Muscle of leg (tissue), 16 donors: ENCODE results near the gene NECAB2. TPM values are rescaled to one million over a fixed set of nuclear protein-coding genes. Genes with fewer than 3 reads are reported as not detected.

ENCODE experiments used
- DNase-seq: peaks from one replicate; pipeline ENCODE4 v3.0.0; 2013
- H3K27ac ChIP-seq: one replicate; pipeline ENCODE4 v1.5.1; 2013; ENCODE audit warnings: mild to moderate bottlenecking, low read length, control low read depth
- H3K27me3 ChIP-seq: one replicate; pipeline ENCODE4 v1.6.1; 2013; ENCODE audit warnings: low read length; ENCODE audit not compliant: control insufficient read depth, insufficient read depth
- H3K36me3 ChIP-seq: one replicate; pipeline ENCODE4 v1.6.1; 2013; ENCODE audit warnings: low read length; ENCODE audit not compliant: control insufficient read depth, insufficient read depth
- H3K4me1 ChIP-seq: one replicate; pipeline ENCODE4 v1.6.1; 2013; ENCODE audit warnings: low read length; ENCODE audit not compliant: control insufficient read depth, insufficient read depth
- H3K4me3 ChIP-seq: one replicate; pipeline ENCODE4 v1.5.1; 2013; ENCODE audit warnings: low read length, control low read depth
- H3K9me3 ChIP-seq: replicated peaks from 2 replicates; pipeline ENCODE4 v1.6.1; 2013; ENCODE audit warnings: low read depth, low read length; ENCODE audit not compliant: control insufficient read depth
- WGBS: methylation state at CpG from one replicate; pipeline ENCODE4 v1.1.5; 2013; ENCODE audit warnings: missing lambda C conversion rate; ENCODE audit not compliant: insufficient coverage; 5-methylcytosine and 5-hydroxymethylcytosine counted together
- long read RNA-seq, 11 donors: transcript quantifications; one replicate each; lab custom pipeline, GENCODE V29; 2026
- polyA plus RNA-seq, 8 donors: library from polyadenylated mRNA; unstranded; fragments of 120-200 nt; gene quantifications; one replicate each; pipeline versions ENCODE4 v1.2.1 to v1.2.3, GENCODE V29; 2013; ENCODE audit warnings: inconsistent platforms in 1 of 8, low replicate concordance in 1 of 8; ENCODE audit not compliant: insufficient read length in 8 of 8, insufficient read depth in 1 of 8
- total RNA-seq: library from RNA; stranded (reverse); fragments of 120-200 nt; gene quantifications from one replicate; pipeline ENCODE4 v1.2.4, GENCODE V29; 2013

The NECAB2 gene
- total RNA-seq = 0.22 TPM
- 1 to 10 TPM in 2 of 8 donors, under 1 TPM in 6; 0.53 to 1.5 (median 0.87) TPM for polyA plus RNA-seq
- long read RNA-seq, donor 1 = 0 reads
- long read RNA-seq, donor 2 = 0 reads
- long read RNA-seq, donor 3 = 0 reads
- long read RNA-seq, donor 4 = 0 reads
- long read RNA-seq, donor 5, partial matches to known transcripts = 0 of 1 reads
- long read RNA-seq, donor 5, other reads (novel, unspliced or antisense) = 0 of 1 reads
- long read RNA-seq, donor 6, partial matches to known transcripts = 0 of 1 reads
- long read RNA-seq, donor 6, other reads (novel, unspliced or antisense) = 0 of 1 reads
- long read RNA-seq, donor 7 = 0 reads
- long read RNA-seq, donor 8 = 0 reads
- long read RNA-seq, donor 9 = 0 reads
- long read RNA-seq, donor 10 = 0 reads
- long read RNA-seq, donor 11 = 0 reads

DNA sequence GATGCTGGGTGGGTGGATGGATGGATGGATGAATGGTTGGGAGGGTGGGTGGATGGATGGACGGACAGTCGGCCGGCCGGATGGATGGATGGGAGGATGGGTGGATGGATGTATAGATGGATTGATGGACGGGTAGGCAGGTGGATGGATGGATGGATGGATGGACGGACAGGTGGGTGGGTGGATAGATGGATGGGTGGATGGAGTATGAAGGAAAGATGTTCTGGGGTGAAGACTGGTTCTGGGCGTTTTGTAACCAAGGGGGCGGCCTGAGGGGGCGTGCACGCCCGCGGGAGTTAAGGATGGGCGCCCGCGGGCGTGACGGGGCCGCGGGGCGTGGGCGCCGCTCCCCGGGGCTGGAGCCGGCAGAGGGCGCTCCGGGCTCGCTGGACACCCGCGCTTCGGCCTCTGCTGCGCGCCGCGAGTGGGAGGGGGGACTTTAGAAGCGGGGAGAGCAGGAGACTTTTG is at the start of gene NECAB2:
NECAB2 (plus strand) TSS at position 407 of the 468 bp plus-strand sequence. CDS start 405 bp downstream, outside the sequence.
- Histone ChIP-seq H3K27ac (no peak within 1 kb of the TSS), H3K27me3 (peaks cover 31% of the 10 kb centered on the region), H3K4me1 (no peaks in the 10 kb centered on the region), H3K36me3 (no peaks in the 10 kb centered on the region), H3K9me3 (no peaks in the 10 kb centered on the region), H3K4me3 (no peak within 1 kb of the TSS)
- 18% methylated on average over 20 of the region's 35 CpGs for WGBS
- peak; percentile 49 for DNase-seq

DNA sequence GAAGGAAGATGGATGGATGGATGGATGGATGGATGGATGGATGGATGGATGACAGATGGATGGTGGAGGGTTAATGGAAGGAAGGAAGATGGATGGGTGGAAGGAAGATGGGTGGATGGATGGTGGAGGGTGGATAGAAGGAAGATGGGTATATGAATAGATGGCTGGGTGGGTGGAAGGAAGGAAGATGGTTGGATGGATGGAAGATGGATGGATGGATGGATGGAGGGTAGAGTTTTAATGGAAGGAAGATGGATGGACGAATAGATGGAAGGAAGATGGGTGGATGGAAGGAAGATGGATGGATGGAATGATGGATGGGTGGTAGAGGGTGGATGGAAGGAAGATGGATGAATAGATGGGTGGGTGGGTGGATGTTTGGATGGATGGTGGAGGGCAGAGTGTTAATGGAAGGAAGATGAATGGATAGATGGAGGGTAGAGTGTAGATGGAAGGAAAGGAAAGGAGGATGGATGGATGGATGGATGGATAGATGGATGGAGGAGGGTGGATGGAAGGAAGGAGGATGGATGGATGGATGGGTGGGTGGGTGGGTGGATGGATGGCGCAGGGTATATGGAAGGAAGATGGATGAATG is 47.1 kb upstream of the NECAB2 start:
- Histone ChIP-seq H3K27ac (no peak overlapping the region), H3K4me1 (no peaks in the 10 kb centered on the region), H3K4me3 (no peak overlapping the region), H3K36me3 (peaks cover 38% of the 10 kb centered on the region), H3K27me3 (no peaks in the 10 kb centered on the region), H3K9me3 (no peaks in the 10 kb centered on the region)
- DNase-seq = no peak
- 85% methylated on average over 1 of the region's 2 CpGs for WGBS

DNA sequence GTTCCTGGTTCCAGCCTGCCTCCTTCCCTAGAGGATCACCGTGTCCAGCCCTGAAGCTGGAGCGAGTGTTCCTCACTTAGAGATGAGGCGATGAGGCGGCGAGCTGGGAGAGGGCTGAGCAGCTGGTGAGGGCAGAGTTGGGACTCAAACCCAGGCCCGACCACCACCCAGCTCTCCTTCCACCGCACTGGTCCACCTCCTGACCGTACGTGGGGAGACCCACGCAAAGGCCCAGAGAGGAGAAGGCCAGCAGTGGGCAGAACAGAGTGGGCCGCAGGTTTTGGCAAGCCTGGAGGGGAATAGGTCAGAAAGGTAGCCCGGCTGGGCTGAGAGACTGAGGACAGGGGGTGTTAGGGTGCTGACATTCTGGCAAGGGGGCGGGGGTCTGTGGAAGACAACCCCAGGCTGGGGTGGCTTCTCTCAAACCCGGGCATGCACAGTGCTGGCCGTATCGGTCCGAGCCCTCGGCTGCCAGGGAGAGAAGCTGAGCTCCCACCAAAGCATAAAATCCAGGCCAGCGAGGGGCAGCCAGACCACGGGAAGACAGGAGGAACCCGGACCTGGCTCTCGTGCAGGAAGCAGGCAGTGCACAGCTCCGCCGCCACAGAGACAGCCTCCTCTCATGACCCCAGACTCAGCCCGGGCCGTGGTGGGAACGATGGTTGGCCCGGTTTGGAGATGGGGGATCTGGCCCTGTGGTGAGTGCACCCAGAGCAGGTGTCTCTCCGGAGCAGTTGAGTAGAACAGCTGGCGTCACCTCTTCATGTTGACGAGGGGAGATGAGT is 44.3 kb upstream of the NECAB2 start:
- H3K4me1 ChIP-seq = peaks cover 9% of the 10 kb centered on the region
- H3K36me3 ChIP-seq = peaks cover 24% of the 10 kb centered on the region
- DNase-seq = no peak
- no peak overlapping the region for H3K4me3 ChIP-seq
- peaks cover 3% of the 10 kb centered on the region for H3K27me3 ChIP-seq
- H3K9me3 ChIP-seq = no peaks in the 10 kb centered on the region
- 84% methylated on average over 28 of the region's 31 CpGs for WGBS
- H3K27ac ChIP-seq = no peak overlapping the region

DNA sequence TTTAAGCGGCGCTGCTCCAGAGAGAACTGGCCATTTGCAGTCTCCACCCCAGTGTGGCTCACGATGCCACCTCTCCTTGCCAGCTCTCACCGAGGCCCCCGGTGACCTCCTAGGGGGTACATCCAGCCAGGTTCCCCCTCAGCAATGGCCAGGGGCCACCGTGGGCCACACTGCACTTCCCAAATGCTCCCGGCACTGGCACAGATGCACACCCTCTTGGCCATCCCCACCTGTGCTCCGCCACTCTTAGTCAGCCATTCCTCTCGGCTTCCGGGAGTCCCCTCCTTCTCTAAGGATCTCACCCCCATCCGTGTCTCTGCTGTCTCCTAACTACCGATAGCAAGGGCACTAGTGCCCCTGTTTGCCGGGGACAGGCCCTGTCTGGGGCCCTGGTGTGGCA is 43.4 kb upstream of the NECAB2 start:
- H3K36me3 ChIP-seq = peaks cover 16% of the 10 kb centered on the region

DNA sequence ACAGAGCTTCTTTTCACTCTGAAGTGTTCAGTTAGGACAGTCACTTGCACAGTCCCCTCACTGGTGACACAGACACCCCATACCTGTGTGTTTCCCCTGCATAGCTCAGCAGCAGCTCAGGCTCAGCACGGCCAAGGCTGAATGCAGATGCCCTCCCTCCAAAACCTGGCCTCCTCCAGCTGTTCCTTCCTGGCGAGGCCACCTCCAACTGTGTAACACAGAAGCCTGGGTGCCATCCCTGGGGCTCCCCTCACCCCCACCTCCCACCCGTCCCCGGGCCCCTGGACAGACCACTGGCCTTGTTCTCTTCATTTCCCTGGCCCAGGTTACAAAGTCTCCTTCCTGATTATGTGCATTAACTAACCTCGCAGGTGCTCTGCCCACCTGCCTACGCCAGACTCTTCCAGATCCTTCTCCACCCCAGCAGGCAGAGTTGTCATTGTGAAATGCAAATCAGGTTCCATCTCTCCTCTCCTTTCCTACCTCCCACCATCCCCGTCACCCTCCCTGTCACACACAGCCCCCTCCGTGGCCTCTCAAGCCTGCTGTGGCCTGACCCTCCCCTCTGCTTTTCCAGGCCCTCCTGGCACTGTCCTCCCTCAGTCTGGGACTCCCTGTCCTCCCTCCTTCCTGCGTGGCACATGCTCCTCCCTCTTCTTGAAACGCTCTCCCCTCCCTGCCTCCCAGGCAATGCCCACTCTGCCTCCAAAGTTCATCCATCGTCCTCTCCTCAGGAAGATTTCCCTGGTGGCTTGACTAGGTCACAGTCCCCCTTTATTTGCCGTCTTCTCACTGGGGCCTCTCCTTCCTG is 42.7 kb upstream of the NECAB2 start:
- Histone ChIP-seq H3K4me3 (no peak overlapping the region), H3K36me3 (peaks cover 10% of the 10 kb centered on the region), H3K27me3 (peaks cover 3% of the 10 kb centered on the region), H3K27ac (no peak overlapping the region), H3K4me1 (peaks cover 9% of the 10 kb centered on the region), H3K9me3 (no peaks in the 10 kb centered on the region)
- WGBS = 72% methylated on average over 12 of the region's 12 CpGs
- no peak for DNase-seq

More for the DNA sequence above, 43.4 kb upstream of the NECAB2 start:
- Histone ChIP-seq H3K4me1 (peaks cover 9% of the 10 kb centered on the region), H3K9me3 (no peaks in the 10 kb centered on the region), H3K4me3 (no peak overlapping the region), H3K27ac (no peak overlapping the region), H3K27me3 (peaks cover 3% of the 10 kb centered on the region)
- WGBS = 79% methylated on average over 13 of the region's 13 CpGs
- DNase-seq = no peak

DNA sequence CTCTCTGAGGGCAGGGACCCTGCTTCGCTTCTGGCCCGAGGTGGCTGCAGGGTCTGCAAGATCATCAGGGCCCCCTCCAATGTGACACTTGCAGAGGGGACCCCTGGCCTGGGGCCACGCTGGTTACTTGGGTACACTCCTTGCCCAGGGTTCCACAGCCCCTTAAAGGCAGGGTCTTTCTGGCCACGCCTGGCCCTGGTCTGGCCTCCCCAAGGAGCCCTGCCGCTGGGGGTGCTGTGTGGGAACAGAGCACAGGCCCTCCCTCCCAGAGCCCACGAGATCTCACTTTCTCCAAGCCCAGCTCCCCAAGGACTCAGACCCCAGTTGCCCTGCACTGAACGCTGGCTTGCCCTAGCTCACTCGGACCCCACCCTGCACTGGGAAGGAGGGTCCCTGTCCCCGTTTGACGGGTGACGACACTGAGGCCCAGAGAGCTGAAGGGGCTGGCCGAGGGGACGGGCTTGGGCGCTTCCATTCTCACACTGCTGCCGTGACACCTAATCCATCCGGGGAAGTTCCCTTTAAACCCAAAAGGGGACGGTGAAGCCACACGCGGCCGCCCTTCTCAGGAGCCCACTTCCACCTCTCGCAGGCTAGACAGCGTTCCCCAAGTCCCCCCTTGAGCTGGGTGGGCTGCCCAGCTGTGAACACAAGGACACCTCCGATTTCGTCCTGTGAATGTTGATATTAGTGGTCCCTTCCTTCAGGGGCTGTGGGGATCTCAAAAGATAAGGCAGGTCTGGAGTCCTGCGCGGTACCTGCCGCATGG is 41.9 kb upstream of the NECAB2 start:
- DNase-seq = no peak
- Histone ChIP-seq H3K36me3 (peaks cover 7% of the 10 kb centered on the region), H3K27ac (no peak overlapping the region), H3K27me3 (peaks cover 3% of the 10 kb centered on the region), H3K4me3 (no peak overlapping the region), H3K9me3 (no peaks in the 10 kb centered on the region), H3K4me1 (peaks cover 9% of the 10 kb centered on the region)
- WGBS = 52% methylated on average over 18 of the region's 27 CpGs

DNA sequence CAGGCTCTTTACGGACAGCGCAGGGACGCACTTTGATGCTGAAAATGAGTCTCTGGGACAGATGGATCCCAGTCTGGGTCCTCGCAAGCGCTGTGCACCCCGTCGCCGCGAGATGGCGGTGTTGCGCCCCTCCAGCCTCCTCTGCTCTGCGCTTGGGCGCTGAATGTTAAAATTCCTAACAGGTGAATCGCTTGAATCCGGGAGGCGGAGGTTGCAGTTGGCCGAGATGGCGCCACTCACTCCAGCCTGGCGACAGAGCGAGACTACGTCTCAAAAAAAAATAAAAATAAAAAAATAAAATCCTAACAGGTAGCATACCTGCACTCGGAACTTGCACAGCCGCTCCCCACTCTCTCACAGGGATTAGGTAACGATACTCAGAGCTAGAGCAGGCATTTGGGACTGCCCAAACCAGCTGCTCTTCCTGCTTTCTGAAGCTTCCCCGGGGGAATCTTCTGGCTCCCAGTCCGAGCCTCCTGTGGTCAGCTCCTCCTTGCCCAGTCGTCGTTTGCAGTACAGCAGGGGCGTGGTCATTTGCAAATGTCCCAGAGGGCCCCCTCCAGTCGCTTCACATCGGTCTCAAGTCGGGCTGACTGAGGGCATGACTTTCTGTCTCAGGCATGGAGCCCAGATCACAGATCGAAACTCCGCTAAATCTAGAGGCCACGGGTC is 41.2 kb upstream of the NECAB2 start:
- Histone ChIP-seq H3K36me3 (peaks cover 7% of the 10 kb centered on the region), H3K27ac (no peak overlapping the region), H3K9me3 (no peaks in the 10 kb centered on the region), H3K27me3 (peaks cover 3% of the 10 kb centered on the region), H3K4me3 (no peak overlapping the region), H3K4me1 (peaks cover 9% of the 10 kb centered on the region)
- peak; percentile 59 for DNase-seq
- 10% methylated on average over 24 of the region's 35 CpGs for WGBS

DNA sequence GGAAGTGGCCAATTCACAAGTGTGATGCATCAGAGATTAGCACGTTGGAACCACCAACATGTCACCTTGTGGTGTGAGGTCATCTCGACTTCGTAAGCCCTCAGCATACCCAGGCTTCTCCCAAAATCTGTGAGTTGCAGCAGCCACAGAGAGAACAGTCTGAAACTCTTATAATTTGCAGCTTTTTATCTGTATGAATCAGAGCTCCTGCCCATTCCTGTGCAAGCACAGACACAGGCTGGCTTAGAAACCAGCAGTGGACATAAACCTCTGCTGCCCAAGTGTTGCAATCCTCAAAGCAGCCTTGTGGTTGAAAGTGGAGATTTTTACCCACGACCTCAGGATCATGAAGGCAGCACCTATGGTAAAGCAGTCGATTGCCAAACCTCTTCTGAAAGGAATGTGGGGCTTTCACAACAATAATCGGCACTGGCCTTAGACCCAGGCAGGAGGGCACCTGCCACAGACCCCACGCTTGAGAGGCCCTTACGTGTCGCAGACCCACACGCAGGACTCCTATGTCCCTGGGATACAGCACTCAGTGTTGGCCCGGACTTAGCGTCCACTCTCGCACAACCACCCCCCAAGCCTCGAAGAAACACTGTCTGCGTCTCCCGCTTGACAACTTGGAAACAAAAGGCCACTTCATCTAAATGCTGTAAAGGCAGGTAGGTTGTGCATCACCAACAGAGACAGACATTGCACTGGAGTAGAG is 39.5 kb upstream of the NECAB2 start:
- Histone ChIP-seq H3K9me3 (no peaks in the 10 kb centered on the region), H3K4me1 (peaks cover 17% of the 10 kb centered on the region), H3K4me3 (no peak overlapping the region), H3K36me3 (no peaks in the 10 kb centered on the region), H3K27me3 (peaks cover 3% of the 10 kb centered on the region), H3K27ac (no peak overlapping the region)
- no peak for DNase-seq
- 81% methylated on average over 10 of the region's 16 CpGs for WGBS
